Kidney (tissue), 14 donors: Measurements from ENCODE around the gene TCTN3. TPM values are rescaled to one million over a fixed set of nuclear protein-coding genes. Genes with fewer than 3 reads are reported as not detected.

Experiments used
- DNase-seq, 5 donors: peaks; one replicate each; pipeline ENCODE4 v3.0.0-alpha.2; 2013 to 2020
- FAIRE-seq: peaks from 2 replicates; lab custom pipeline; 2012; peaks lifted over from hg19 to GRCh38; lab: Jason Lieb, UNC
- H3K27ac ChIP-seq, 2 donors: one replicate each; pipeline ENCODE4 v1.7.0; 2013; ENCODE audit warnings: low read depth in 2 of 2, low read length in 2 of 2, inconsistent platforms in 1 of 2
- H3K27me3 ChIP-seq: one replicate; pipeline ENCODE4 v1.7.1; 2013; ENCODE audit warnings: low read length, inconsistent platforms; ENCODE audit not compliant: control insufficient read depth, insufficient read depth
- H3K36me3 ChIP-seq, 3 donors: one replicate each; pipeline versions ENCODE4 v1.7.0 to v1.7.1; 2013; ENCODE audit warnings: low read length in 3 of 3, control low read depth in 1 of 3, inconsistent platforms in 1 of 3; ENCODE audit not compliant: insufficient read depth in 3 of 3, control insufficient read depth in 2 of 3
- H3K4me1 ChIP-seq, 3 donors: one replicate each; pipeline versions ENCODE4 v1.7.0 to v1.7.1; 2013; ENCODE audit warnings: low read length in 3 of 3, inconsistent platforms in 1 of 3, low read depth in 1 of 3; ENCODE audit not compliant: control insufficient read depth in 2 of 3, insufficient read depth in 2 of 3
- H3K4me3 ChIP-seq, 3 donors: one replicate each; pipeline versions ENCODE4 v1.7.0 to v1.8.1; 2013; ENCODE audit warnings: low read length in 3 of 3, control low read depth in 1 of 3, inconsistent platforms in 1 of 3
- H3K9ac ChIP-seq, 3 donors: one replicate each; pipeline versions ENCODE4 v1.7.0 to v1.7.1; 2013; ENCODE audit warnings: low read length in 3 of 3, control low read depth in 1 of 3, inconsistent platforms in 1 of 3
- H3K9me3 ChIP-seq, 3 donors: one replicate each; pipeline versions ENCODE4 v1.7.0 to v1.7.1; 2013; ENCODE audit warnings: low read length in 3 of 3, control low read depth in 1 of 3, inconsistent platforms in 1 of 3; ENCODE audit not compliant: control insufficient read depth in 2 of 3, insufficient read depth in 1 of 3
- intact Hi-C: fragments of 100-400 bp; cut with DNase I; formaldehyde crosslinking; loops from one replicate; pipeline ENCODE4 v1.11.1; 2022
- polyA plus RNA-seq: library from polyadenylated mRNA; stranded (reverse); fragments of 350-450 nt; fragmentation: Illumina TruSeq; extraction: RNeasy Lipid Tissue Mini Kit (QIAGEN cat#74804); gene quantifications from one replicate; pipeline ENCODE4 v1.2.3, GENCODE V29; 2014; ENCODE audit warnings: low read depth, low replicate concordance; ENCODE audit not compliant: insufficient read depth
- total RNA-seq: library from RNA; stranded (reverse); fragmentation: NEBNext Ultra II Directional; extraction: Animal tissue kit (Norgen Biotek cat#: 25700); gene quantifications from one replicate; pipeline ENCODE4 v1.2.1, GENCODE V29; 2021
- TF ChIP-seq, protein P1 (sequence below): IDR thresholded peaks from 3 replicates; pipeline ENCODE4 v1.5.1; 2012; ENCODE audit warnings: mild to moderate bottlenecking, moderate library complexity, borderline replicate concordance; ENCODE audit not compliant: insufficient read depth; ENCODE audit errors: extremely low read depth
- donor health status: control.
- donor health status: control.
- donor health status: control.
- donor health status: control.
- donor health status: control.
- donor health status: DM: yes; HTN: yes; CAD: no.
- donor health status: Normal renal cell carcinoma (clear cell type).

The TCTN3 gene
- total and polyA plus RNA-seq, 2 donors from 2014 or later, result 40.3 to 46.3 TPM

DNA sequence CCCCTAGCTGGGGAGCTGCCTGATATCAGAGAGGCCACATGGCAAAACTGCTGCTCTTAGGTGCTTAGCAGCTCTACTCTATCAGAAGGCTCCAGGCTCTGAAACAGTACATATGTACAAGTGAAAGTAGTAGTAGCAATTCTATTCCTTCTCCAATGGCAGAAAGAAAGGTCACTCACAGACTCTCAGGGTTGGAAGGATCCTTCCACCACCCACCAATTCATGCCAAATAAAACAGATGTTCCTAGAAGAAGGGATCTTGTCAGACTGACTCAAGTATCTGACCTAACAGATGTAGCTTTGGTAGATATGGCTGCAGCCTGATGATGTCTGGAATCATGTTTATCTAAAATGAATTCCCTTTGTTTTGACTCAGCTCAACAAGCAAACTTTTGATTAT, 29.2 kb downstream of the TCTN3 start:
- FAIRE-seq, result no peak
- intact Hi-C loops, result no loop called here

DNA sequence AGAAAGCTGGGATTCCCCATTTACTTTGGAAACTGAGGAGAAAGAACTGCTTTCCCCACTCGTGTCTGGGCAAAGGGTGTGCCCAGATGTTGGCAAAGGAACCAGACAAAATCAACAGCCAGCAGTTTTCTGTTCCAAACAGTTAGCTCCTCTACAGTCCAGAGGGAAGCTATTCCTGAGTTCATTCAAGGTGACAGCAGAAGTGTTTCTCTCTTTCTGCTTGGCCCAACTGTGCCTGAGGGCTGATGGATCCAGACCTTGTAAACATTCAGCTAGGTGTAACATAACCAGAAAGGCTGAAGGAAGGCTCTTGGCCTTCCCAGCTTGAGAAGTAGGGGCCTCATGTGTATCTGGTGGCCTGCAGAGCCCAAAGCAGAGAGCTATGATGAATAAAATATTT, 30.2 kb downstream of the TCTN3 start:
- no peak for FAIRE-seq
- no peaks in the 10 kb centered on the region for H3K9me3 ChIP-seq
- no peak overlapping the region for H3K9ac ChIP-seq
- no peak overlapping the region for H3K27ac ChIP-seq
- peaks cover 0 to 4% (median 3%) of the 10 kb centered on the region in 3 donors for H3K36me3 ChIP-seq
- no peak for DNase-seq
- no peaks in the 10 kb centered on the region for H3K4me1 ChIP-seq
- TF ChIP-seq, protein P1, sequence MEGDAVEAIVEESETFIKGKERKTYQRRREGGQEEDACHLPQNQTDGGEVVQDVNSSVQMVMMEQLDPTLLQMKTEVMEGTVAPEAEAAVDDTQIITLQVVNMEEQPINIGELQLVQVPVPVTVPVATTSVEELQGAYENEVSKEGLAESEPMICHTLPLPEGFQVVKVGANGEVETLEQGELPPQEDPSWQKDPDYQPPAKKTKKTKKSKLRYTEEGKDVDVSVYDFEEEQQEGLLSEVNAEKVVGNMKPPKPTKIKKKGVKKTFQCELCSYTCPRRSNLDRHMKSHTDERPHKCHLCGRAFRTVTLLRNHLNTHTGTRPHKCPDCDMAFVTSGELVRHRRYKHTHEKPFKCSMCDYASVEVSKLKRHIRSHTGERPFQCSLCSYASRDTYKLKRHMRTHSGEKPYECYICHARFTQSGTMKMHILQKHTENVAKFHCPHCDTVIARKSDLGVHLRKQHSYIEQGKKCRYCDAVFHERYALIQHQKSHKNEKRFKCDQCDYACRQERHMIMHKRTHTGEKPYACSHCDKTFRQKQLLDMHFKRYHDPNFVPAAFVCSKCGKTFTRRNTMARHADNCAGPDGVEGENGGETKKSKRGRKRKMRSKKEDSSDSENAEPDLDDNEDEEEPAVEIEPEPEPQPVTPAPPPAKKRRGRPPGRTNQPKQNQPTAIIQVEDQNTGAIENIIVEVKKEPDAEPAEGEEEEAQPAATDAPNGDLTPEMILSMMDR, result no peak
- no peaks in the 10 kb centered on the region for H3K27me3 ChIP-seq
- H3K4me3 ChIP-seq, result no peak overlapping the region
- intact Hi-C loops, result no loop called here

More for the DNA sequence above, 29.2 kb downstream of the TCTN3 start:
- DNase-seq, result no peak
- Histone ChIP-seq H3K36me3 (peaks cover 2 to 4% (median 3%) of the 10 kb centered on the region in 3 donors), H3K9ac (no peak overlapping the region), H3K27ac (no peak overlapping the region), H3K27me3 (no peaks in the 10 kb centered on the region), H3K4me1 (no peaks in the 10 kb centered on the region), H3K4me3 (no peak overlapping the region), H3K9me3 (no peaks in the 10 kb centered on the region)
- TF ChIP-seq, protein P1, result no peak

DNA sequence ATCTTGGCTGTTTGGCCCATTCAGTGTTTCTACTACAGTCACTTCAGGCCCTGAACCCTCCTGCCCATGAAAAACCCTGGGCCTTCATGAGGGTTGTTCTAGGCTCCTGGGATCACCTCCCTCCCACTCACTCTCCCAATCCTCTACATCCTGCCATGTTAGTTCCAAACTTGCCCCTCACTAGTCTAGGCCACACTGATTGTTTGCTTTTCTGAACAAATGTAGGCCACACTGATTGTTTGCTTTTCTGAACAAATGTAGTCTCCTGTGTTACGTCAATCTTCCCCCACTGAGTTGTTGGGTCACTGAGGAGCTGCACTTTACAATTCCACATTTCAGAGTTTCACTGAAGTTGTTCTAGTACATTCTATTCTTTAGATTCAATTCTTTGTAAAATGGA, 31.9 kb downstream of the TCTN3 start:
- H3K4me3 ChIP-seq, result no peak overlapping the region
- intact Hi-C loops, result no loop called here
- DNase-seq (no peak), FAIRE-seq (no peak)
- no peak overlapping the region for H3K9ac ChIP-seq
- no peaks in the 10 kb centered on the region for H3K27me3 ChIP-seq
- TF ChIP-seq, protein P1, result no peak
- H3K4me1 ChIP-seq, result peaks cover 0 to 3% (median 0%) of the 10 kb centered on the region in 3 donors
- no peak overlapping the region for H3K27ac ChIP-seq
- H3K9me3 ChIP-seq, result no peaks in the 10 kb centered on the region
- H3K36me3 ChIP-seq, result peaks cover 0 to 1% (median 0%) of the 10 kb centered on the region in 3 donors

DNA sequence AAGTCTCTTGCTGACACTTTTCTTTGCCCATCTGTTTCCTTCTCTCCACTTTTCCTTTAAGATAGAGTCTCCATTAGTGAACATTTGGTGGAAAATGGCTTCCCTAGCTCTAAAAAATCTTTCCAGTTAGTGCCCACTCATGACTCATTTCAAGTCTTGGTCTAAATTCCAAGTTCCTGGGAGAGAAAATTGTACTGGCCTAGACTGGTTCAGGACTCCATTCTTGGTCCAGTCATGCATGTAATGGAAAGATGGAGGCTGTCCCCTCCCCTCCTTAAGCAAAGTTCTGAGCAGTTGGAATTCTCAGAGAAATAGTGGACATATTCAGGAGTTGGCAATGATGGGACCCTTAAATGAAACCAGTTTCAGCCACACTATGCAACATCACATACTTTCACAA, 33.4 kb downstream of the TCTN3 start:
- Histone ChIP-seq H3K4me3 (no peak overlapping the region), H3K9ac (no peak overlapping the region), H3K4me1 (peaks cover 0 to 10% (median 0%) of the 10 kb centered on the region in 3 donors), H3K27me3 (no peaks in the 10 kb centered on the region), H3K9me3 (no peaks in the 10 kb centered on the region), H3K27ac (peak overlapping the region in 1 of 2 donors; percentile 36), H3K36me3 (no peaks in the 10 kb centered on the region)
- TF ChIP-seq, protein P1, result no peak
- peak in 2 of 5 donors; percentile 48 to 65 for DNase-seq
- FAIRE-seq, result no peak
- intact Hi-C loops, result no loop called here
